Measurements from ENCODE around the gene TMTC2.
"Not testable (repeated sequence)": the region's sequence is repeated elsewhere in the genome, so short reads cannot be mapped to it uniquely, and the experiment has no call there.

TMTC2 gene

GRCh38 chr12:82800185-82800584 lies 113.5 kb downstream of the TMTC2 start:
- no peak for DNase-seq

- no peak for DNase-seq
Measured at GRCh38 chr12:82801951-82802610, 115.4 kb downstream of the TMTC2 start.

DNA sequence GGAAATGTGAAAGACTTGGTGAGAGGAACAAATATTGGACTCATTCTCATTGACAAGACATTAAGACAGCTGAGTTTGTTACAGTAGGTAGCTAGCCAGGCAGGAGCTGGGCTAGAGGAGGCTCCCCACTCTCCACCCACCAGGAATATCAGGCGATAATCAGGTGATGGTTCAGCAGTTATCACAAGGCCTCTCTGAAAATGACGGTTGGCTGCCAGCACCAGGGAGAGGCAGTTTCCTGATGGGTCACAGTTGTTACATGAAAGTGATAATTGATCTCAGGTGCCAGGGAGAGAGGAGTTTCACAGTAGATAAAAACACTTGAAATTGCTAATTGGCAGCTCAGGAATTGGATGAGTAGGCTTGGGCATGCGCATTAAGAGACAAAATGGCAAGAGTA lies 116.5 kb downstream of the TMTC2 start:
- DNase-seq = no peak

DNA sequence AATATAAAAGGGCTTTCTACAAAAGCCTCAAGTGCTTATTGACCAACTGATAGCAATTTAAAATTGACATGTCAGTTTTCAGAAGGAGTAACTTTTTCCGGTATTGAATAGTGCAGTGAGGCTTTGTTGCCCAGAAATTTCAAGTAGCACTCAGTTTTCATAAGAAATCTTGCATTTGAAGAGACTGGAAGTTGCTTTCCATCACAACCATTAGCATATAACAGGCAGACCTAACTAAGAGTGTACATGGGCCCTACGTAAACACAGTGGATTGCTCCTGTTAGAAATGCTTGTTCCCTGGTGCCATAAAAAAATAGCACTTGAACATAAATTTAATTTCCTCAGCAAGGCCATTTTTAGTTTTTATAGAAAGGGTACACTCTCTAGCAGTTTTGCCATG lies 117.9 kb downstream of the TMTC2 start:
- DNase-seq = no peak

GRCh38 chr12:82805004-82805403 lies 118.3 kb downstream of the TMTC2 start:
- not testable (repeated sequence) for DNase-seq

- DNase-seq = no peak
Measured at GRCh38 chr12:82805812-82806497, 119.2 kb downstream of the TMTC2 start.

DNA sequence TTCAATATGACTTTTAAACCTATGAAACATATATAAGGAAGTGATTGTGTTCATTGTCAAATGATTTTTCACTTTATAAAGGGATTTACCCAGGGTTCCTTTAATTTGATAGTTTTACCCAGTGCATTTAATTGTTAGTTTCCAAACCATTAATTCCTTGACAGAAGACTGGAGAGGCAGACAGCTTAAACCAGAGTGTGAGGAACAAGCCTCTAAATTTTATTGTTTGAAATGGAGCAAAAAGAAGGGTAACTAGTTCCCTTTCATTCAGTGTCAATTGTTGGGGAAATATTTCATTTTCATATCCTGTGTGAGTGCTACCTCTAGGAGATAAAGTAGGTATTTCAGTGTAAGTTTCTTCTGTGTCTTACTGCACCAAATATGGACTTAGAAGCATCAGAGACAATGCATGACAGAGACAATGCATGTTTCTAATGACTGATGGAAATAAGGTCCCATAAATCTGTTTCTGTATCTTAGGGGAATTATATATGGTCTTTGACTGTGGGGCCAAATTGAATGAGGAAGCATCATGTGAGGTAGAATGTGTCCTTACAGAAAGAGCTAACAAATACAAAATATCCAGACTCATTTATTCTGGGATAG lies 120.5 kb downstream of the TMTC2 start:
- no peak for DNase-seq

DNA sequence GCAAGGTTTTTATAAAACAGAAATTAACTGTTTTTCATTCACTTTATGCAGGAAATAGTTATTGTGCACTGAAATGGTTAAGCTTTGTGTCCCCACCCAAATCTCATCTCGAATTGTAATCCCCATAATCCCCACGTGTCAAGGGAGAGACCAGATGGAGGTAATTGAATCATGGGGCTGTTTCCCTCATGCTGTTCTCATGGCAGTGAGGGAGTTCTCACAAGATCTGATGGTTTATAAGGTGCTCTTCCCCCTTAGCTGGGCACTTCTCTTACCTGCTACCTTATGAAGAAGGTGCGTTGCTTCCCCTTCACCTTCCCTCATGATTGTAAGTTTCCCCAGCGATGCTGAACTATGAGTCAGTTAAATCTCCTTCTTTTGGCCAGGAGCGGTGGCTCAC lies 123.9 kb downstream of the TMTC2 start:
- DNase-seq = no peak

GRCh38 chr12:82817368-82817767 lies 130.7 kb downstream of the TMTC2 start:
- DNase-seq = no peak

DNA sequence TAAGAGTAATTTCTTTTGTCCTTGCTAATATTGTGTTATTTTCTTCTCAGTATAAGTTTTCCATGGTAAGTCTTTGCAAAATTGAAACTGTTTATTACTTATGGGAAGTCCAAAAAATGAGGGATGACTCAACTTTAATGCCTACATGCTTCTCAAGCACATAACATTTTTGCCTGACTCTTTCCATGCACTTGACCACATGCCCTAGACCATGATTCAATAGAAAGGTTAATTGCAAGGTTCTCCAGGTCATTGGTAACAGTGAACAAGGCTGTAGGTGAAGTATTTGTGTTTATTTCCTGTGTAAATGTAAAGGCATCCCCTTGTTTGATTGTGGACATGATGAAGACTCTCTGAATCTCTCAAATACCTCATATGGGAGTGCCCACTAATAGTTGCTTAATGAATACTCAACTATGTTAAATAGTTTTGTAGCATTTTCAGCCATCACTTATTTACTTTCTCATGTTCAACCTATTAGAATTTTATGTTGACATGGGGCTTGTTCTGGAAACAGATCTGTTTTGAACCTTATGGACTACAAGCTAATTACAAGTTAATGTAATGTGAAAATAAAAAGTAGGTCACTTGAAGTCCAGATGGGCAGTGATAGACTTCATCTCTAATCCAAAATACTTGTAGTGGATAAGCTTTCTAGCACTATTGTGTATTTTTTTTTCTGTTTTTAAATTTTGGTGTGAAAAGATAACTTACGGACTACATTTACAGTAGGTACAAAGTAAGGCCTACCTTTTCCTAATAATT lies 131.7 kb downstream of the TMTC2 start:
- DNase-seq = no peak

- DNase-seq = no peak
Measured at GRCh38 chr12:82826505-82826904, 139.8 kb downstream of the TMTC2 start.

GRCh38 chr12:82832096-82832495 lies 145.4 kb downstream of the TMTC2 start:
- DNase-seq = no peak

DNA sequence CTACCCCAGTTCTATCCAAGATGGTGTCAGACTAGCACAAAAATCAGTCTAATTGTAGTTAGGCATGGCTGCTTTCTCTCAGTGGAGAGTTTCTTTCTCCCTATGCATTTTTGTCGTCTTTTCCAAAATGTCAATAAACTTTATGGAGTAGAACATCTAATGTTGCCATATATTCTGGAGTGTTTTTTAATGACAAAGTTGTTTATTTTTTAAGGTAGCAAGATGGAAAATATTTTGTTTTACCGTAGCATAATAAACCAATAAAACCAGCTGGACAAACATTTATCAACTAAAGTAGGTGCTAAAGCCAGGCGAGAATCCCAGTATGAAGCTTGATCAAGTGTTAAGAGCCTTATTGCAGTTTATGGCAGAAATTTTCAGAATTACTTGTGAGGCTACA lies 146.3 kb downstream of the TMTC2 start:
- no peak for DNase-seq

- no peak for DNase-seq
Measured at GRCh38 chr12:82833481-82833880, 146.8 kb downstream of the TMTC2 start.

DNA sequence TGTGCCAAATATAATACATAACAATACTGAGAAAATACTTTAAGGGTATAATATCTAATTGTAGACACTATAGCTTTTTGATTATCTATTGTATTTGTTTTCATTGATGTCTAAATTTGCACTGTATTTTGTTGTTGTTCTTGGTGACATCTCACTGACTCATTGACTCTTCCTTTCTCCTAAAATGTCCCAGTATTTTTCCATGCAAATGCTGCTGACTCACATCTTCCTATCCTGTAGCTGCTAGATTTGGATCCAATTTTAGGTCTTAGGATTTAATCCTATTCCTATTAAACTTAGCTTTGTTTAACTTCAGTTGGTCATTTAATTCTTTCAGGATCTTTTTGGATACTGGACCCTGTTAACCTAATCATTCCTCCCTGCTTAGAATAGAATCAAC lies 148.5 kb downstream of the TMTC2 start:
- DNase-seq = no peak

DNA sequence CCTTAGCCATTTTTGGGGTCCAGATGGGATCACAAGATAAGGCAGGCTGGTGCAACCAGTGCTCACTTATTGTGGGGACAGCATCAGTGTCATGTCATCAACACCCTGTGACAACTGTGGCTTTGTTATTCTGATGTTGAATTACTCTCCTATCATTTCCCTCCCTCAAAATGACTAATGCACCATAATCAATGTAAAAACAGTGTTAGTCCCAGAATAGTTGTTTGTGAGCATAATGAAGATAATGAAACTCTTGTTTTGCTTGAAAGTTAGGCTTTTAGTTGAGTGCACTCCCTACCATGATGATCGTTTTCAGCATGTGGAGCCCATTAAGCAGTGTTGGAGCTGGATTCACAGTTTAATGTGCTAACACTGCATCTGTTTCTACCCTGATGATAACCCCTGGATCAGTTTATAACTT lies 151.4 kb downstream of the TMTC2 start:
- DNase-seq = no peak

- DNase-seq = no peak
Measured at GRCh38 chr12:82838827-82839226, 152.1 kb downstream of the TMTC2 start.

DNA sequence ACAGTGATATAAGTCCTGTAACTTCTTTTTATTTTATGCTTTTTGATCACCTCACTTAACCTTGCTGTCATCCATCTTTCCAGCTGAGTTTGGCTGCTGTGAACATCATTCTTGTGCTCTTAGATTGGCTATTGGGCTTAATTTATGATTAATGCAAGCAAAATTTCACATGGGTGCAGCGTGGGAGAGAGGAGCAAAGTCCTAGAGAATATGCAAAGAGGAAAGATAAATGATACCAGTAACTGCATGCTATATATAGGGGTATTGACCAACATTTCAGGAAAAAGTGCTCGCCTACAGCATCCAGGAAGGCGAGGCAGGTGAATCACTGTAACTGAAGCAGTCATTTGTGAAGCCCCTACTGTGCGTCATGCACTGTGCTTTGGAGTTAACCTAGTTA lies 153.1 kb downstream of the TMTC2 start:
- no peak for DNase-seq

GRCh38 chr12:82841487-82841904 lies 154.8 kb downstream of the TMTC2 start:
- DNase-seq = no peak

GRCh38 chr12:82842480-82842879 lies 155.8 kb downstream of the TMTC2 start:
- DNase-seq = no peak

DNA sequence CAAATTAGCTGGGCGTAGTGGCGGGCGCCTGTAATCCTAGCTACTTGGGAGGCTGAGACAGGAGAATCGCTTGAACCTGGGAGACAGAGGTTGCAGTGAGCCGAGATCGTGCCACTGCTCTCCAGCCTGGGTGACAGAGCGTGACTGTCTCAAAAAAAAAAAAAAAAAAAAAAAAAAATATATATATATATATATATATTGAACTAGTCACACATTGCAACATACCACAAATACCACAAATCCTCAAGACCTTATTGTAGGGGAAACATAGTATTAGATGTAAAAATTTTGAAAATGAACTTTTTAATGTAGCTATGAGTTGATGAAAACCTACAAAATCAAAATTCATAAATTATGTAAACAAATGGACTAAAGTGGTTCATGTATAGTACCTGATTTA lies 158.4 kb downstream of the TMTC2 start:
- DNase-seq = not testable (repeated sequence)

- DNase-seq = no peak
Measured at GRCh38 chr12:82848845-82849244, 162.1 kb downstream of the TMTC2 start.

DNA sequence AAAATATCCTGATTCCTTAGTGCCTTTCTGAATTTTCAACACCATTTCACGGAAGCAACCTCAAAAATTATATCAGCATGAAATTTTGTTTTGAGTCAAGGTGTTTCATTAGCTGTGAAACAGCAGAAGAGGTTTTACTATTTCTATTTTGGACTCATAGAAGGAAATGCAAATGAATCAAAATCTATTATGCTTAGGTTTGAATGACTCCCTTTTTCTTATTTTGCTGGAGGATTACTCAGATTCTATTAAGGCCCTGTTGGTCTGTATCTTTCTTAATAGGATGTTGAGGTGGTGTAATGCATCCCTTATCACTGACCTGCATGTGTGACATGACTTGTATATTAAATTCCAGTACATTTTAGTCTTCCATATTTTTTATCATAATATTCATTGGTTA lies 165.8 kb downstream of the TMTC2 start:
- no peak for DNase-seq

GRCh38 chr12:82855872-82856271 lies 169.2 kb downstream of the TMTC2 start:
- no peak for DNase-seq
